Kidney tubule cell (primary cell): ENCODE measurements around the gene ZNF407.

ENCODE experiments used
- DNase-seq: peaks from one replicate; pipeline ENCODE4 v3.0.0-alpha.2; 2018; ENCODE audit warnings: low spot score

The ZNF407 gene

DNA sequence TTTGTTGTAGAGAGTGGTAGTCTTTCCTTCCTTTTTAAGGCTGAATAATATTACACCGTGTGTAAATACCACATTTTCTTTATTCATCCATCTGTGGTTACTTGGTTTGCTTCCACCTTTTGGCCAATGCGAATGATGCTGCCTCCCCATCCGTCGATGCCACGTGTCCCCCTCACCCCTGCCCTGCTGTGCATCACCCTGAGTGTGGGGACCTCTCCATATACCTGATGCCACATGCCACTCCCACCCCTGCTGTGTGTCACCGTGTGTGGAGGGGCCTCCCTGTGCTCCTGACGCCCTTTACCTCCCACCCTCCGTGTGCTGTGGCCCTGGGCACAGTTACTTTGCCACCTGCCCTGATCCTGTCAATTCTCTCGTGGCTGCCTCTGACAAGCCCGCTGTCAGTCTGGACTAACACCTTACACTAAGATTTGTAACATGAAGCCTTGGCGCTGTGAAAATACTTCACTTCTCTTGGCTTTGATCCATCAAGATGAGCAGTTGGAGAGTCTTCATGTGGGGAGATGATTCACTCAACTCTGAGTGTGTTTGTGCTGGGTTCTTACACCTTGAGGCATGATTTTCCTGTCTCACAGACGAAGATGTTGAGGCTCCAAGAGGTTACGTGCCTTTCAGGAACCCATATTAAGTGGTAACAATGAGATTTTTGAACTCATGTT lies 234.0 kb downstream of the ZNF407 start:
- peak; percentile 65 for DNase-seq

DNA sequence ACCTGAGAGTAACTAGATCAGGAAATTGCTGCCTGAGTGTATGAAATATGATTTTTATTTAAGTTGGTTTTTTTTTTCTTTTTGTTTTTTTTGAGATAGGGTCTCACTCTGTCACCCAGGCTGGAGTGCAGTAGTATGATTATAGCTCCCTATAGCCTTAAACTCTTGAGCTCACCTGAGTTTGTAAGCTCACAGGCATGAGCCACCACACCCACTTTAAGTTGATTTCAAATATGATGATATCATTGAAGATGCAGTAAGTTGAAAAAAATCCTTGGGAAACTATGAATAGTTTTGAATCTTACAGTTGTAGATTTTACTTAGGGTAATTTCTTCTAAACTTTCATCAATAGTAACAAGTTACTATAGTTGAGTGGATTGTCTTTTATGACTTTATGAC lies 234.7 kb downstream of the ZNF407 start:
- DNase-seq = no peak

DNA sequence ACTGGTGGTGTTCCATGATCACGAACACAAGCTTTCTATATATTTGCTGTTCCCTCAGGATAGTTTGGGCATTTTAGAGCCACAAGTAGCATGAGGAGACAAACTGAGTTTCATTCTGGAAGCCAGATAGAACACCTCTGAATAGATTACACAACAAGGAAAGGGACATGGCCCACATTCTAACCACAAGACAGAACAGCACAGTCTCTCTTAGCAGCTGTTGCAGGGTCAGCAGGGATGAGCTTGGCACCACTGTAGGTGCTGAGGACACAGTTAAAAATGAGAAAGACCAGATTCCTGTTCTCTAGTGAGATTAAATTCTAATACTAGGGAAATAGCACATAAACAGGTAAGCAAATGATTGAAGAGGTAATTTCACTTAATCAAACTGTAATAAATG lies 235.3 kb downstream of the ZNF407 start:
- DNase-seq = no peak

DNA sequence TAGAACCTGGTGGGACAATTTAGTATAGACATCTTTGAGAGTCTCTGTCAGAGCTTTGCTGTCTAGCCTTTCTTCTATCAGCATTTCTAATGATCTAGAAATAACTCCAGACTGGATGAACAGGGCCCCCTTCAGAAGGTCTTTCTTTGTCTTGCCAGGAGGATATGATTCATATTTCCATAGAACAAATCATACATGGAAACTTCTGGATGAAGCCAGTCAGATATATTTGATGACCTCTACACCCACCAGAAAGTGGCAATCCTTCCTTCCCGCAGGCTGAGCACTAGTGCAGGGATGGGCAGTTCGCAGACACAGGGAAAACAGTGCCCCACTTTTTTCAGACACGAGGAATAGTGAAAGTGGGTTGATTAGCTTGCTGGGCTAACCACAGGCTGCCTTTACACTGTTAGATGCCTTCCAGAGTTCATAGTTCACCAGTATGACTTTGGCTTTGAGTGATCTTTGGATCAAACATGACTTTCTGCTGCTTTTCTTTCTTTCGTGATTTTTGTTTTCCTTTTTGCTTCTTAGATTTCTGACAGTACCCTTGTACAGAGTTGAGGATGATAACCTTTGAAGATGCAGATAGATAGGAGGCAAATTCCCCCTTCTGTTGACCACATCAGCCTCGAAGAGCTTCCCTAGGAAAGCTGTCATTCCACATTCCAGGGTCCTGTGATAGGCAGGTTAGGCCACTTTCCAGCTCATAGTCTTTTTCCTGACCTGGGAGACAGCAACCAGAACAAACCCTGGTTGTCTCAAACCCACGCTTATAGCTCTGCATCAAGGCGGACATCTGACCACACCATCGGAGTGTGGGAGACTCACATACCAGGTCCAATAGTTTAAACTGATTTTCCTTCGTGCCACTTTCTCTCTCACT lies 237.0 kb downstream of the ZNF407 start:
- DNase-seq = no peak

DNA sequence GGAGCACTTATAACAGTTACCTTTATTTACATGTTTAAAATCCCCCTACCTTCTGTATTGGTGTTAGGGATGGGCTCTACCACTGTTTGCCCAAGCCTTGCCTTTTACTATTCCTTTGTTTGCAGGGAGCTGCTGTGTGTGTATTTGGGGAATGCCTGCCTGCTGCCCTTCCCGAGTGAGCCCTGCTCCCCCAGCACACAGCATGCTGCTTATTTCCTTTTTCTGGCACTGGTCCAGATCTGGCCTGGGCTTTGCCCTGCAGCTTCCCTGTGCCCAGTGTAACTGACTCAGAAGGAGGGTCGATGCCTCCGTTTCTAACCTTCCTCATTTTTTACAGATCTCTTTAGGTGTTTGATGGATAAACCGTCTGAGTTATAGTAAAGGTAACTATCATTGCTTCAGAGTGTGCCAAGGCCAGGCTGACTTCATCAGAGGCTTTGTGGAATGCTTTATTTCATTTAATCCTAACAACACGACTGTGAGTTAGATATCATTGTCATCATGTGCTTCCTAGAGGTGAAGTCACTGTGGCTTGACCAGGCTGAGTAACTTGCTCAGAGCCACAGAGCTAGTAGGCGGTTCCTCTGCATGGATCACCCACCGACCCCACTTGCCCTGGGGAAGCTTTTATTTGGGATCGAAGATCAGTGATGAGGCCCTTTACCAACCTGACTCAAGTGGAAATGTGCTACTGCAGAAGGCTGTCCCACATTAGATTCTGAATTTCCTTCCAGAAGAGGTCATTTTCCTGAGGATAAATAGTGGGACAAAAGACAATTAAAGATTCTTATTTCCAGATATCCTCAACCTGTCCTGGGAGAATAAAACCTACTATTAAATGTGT lies 238.8 kb downstream of the ZNF407 start:
- peak; percentile 79 for DNase-seq

DNA sequence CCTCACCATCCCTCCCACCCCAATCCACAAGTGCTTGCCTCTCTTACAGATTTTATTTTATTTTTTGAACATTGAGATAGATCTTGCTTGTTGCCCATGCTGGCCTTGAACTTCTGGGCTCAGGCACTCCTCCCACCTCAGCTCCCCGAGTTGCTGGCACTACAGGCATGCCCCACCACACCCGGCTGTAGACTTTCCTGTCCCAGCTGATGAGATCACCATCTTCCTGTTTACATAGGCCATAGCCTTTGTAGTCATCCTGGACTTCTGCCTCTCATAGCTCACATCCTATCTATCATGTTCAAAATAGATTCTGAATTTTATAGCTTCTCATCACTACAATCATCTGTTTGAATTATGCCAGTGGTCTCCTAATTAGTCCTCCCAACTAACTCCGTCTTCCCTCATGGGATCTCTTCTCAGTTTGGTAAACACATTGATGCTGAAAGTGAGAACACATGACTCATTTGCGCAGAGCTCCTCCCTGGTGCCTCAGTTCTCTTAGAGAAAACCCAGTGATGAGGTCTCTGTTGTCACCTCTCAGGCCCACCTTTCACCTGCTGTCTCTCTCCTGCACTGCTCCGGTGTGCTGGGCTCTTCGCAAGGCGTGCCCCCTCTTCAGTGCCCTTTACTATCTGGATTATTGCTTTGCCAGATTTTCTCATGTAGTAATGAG lies 243.0 kb downstream of the ZNF407 start:
- DNase-seq = peak; percentile 79

DNA sequence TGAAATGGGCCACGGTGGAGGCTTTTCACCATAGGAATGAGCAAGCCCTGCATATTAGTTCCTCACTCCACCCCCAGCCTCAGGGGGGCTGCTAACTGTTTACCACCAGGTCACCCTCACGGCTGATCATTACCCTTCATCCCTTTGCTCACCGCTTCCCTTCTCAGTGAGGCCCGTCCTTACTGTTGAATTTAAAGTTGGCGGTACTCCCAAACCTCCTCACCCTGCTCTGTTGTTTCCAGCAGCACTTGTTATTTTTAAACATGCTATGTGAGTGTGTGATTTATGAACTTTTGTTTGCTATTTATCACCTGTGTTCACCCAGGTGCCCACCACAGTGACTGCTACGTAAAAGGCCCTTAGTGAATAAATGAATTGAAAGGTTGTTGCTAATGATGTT lies 243.6 kb downstream of the ZNF407 start:
- DNase-seq = no peak

DNA sequence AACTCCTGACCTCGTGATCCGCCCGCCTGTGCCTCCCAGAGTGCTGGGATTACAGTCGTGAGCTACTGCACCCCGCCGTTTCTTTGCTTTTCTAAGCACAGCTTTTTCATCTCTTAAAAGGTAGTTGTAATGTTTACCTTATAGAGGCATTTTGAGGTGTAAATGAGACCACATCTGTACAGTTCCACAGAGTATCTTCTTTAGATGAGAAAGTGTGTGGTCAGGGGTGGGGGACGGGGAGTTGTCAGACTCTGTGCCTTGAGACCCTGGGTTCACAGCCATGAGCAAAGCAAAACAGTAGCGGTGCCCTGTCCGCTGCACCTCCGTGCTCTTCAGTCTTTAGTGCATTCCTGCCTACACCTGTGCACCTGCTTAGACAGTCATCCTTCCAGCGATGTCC lies 251.6 kb downstream of the ZNF407 start:
- DNase-seq = no peak

DNA sequence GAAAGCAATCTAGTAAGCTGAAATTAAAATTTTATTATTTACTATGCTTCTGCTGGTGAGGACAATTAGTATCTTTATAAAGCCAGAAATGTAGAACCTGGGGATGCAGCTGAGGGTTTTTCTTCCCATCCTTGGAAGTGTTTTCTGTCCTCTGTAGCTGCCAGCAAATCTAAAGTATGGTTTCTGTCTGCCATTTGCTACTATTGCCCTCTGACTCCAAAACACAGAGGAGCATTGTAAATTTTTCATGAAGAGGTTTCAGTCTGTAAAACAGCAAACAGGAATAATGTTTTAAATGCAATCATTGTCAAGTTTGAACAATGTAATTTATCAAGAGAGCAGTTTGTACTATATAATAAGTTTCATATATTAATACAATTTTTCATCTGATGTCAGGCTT lies 258.8 kb downstream of the ZNF407 start:
- DNase-seq = no peak

DNA sequence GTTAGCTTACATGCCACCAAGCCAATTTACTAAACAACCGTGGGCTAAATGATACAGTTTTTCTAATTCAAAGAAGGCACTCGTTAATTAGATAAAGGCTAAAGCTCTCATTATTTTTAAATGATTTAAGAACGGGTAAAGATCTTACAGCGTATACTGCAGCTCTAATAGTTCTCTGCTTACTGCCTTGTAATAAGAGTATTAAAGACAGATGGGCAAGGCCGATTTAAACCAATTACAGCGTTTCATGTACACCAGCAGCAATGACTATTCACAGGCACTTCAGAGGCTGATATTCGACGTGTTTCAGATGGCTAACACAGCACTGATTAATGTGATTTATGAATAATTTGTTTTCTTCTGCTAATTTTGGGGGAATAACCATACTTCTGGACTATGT lies 259.3 kb downstream of the ZNF407 start:
- DNase-seq = no peak

DNA sequence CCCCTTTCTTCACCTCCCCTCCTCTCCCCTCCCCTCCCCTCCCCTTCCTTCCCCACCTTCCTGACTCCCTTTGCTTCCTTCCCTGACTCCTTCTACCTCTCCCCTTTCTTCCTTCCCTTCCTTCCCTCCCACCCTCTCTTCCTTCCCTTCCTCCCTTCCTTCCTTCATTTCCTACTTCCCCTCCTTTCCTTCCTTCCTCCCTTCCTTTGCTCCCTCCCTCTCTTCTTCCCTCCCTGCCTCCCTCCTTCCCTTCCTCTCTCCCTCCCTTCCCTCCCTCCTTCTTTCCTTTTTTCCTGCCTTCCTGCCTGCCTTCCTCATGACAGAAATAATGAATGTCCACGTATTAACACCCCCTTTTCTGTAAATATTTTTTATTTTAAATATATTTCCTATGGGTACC lies 260.2 kb downstream of the ZNF407 start:
- no peak for DNase-seq

DNA sequence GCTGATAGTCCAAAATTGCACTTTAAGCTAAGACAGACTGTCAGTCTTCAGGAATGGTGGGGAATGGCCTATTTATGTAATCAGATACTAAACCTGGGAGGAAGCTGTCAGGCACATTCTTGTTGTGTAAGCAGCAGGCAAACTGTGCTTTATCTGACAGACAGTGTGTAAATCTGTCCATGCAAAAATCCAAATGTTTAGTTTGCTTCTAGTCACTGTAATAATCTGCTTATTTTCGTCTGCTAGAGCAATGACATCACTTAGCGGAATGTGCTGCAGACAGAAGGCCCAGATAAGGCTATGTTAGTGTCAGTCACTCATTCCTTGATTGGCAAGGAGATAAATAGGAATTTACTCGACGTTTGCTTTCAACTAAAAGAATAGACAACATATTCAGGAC lies 263.5 kb downstream of the ZNF407 start:
- DNase-seq = no peak

DNA sequence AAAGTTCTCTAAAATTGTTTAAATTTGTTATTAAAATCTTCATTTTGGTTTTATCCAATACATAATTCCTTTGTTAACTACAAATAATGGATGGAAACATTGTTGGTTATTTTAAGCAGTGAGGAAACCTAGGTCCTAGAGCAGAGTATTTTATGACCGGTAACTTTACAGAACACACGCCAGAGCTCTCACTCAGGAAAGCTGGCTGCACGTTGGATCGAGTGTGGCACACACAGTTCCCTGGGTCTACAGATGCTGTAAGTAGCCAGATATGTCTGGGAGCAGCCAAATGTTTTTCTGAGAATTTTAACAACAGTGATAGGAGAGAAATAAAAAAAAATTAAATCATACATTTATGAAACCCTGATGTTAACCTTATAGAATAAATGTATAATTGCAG lies 264.4 kb downstream of the ZNF407 start:
- no peak for DNase-seq

DNA sequence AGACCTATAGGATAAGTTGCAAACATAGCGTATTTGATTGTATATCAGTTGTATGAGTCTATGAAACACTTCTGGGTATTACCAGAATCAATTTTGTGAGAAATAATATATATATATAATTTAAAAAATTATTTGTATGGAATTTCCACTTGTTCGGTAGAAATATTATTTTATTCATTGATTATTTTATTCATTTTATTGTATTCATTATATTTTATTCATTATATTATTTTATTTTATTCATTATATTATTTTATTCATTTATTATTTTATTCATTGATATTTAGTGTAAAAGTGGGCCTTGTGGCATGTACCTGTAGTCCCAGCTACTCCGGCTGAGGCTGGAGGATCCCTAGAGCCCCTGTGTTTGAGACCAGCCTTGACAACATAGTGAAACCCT lies 268.9 kb downstream of the ZNF407 start:
- no peak for DNase-seq

DNA sequence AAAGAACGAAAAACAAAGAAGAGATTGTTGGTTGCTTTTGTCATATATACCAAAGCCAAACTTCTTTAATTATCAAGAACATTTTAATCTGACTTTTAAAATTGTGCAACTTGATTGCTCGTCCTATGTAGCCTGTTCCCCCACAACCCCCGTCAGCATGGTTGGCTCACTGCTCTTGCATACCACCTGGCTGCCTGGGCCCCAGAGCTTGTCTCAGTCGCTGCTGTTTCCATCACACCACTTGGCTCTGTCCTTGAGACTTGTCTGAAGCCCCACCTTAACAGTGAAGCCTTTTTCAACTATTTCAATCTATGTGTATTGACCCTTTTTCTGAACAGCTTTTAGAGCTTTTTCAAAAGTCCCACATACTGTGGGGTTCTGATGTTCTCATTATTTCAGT lies 270.8 kb downstream of the ZNF407 start:
- DNase-seq = no peak

DNA sequence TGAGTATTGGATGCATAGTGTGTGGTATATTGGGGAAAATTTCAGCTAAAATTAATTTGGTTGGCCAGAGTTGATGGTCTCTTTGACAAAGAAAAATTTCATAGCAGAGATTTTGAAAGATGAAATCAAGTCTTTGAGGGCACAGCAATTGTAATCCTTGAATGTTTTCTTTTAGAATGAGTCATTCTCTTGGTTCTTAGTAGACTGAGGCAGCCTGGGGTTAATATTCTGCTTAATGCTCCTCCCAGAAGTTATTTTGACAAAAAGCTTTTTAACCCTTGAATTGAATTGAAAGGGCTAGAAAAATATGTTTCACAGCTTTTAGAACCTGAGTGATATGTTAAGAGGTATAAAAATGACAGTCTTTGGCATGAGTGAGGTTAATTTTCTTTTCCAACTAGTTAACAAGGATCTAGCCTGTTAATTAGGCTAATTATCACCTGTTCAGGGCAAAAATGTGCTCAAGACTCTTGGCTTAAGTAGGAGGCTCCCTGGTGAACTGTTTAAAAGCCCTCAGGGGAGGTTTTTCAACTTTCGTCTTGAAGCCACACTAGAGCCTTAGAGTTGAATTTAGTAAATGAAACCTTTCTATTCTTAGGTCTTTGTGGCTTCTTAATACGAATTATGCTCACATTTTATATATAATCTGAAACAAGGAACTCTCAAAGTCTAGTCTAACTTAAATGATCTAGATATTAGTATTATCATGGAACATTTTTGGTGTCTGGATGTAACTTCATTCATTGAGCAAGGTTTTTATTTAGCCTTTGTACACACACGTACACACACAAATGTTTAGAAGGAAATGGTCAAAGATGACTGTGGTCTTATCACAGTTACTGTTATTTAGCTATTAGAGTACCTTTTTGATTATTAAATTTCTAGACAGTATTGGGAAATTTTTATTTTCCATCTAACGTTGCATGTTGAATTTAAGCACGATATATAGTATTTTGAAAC lies 272.5 kb downstream of the ZNF407 start:
- no peak for DNase-seq

DNA sequence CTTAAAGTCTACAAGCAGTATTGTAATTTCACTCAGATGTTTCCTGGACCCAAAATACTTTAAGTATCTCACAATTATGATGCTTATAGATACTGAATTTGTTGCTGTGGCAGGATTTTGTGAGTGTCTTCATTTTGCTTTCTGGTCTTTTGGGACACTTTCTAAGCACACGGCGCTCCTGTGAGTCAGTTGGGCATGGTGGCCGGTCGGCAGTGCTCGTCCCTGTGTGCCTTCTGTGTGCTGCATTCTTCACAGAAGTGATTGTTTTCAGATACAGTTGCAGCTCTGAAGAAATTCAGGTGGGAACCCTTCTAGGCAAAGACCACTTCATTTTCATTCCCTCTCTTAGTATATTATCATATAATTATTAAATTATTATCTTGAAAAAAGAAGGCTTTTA lies 273.3 kb downstream of the ZNF407 start:
- no peak for DNase-seq

DNA sequence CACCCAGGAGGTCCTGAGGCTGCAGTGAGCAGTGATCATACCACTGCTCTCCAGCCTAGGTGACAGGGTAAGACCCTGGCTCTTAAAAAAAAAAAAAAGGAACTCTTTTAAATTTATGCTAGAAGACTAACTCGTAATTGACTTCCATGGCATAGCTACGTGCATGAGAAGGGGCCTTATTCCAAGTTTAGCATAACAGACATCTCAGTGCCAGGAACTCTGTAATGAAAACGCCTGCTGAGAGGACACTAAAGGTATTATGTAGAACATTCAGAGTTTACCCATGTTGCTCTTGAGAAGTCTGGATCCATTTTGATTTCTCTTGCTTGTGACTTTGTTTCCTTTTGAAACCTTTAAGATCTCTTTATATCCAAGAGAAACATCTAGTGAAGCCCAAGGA lies 276.0 kb downstream of the ZNF407 start:
- DNase-seq = no peak

DNA sequence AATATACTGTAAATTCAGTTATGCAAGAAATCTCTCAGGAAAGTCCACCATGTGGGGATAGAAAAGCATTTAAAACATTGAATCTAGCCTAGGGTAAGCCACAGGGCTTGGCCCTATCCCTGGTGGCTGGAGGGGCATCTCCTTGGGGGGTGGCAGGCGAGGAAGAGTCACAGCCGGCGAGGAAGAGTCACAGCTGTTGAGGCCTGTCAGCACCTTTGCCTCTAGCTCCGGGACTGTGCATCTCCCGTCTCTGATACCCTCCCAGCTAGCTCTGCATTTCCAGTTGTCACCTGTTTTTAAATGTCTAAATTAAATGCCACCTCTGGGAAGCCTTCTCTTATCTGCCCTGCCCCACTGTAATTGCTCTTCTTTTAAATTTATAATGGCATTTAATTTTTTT lies 276.7 kb downstream of the ZNF407 start:
- DNase-seq = no peak

DNA sequence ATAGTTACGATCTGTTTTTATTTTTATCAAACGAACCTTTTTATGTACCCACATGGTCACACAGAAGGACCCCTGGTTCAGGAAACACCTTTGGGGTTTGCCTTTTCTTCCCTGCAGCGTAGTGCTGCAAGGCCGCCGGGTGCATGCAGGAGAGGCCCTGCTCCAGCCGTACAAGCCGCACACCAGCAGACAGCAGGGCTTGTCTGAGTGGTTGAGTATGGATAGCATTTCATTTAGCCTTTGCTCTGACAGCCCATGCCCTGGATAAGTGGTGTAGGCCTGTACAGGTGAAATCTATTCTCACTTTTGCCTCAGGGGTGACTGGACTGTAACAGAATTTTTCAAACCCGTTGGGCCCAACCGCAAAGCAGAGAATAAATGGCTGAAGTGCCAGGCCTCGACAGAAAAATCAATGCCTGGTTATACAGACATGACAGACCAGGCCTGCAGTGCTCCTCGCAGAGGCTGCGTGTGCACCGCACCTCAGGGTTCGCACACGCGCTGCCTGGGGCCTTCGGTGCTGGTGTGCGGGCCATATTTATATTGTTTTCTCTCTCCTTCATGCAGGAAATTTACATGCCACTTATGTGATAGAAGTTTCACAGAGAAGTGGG lies 279.1 kb downstream of the ZNF407 start:
- DNase-seq = no peak

DNA sequence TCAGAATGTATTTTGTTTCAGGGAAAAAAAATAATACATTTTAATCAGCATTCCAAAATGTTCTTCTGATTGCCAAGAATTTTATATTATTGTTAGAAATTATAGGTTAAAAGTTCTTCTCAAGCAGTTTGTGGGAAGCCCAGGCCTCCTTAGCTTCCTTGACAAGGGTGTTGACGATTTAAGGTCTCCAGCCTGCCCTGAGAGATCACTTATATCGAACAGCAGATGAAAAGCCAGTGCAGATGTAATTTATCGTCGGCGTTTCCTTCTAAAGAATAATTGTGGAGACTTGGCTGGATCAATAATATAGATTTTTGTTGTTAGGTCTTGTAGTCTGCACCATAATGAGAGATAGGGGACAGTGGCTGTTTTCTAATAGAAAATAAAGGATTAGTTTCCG lies 280.6 kb downstream of the ZNF407 start:
- DNase-seq = no peak
